H1 (cell line): ENCODE results near the gene FRMD5. TPM values are rescaled to one million over a fixed set of nuclear protein-coding genes. Genes with fewer than 3 reads are reported as not detected.
A peak's percentile ranks its signal among the peaks of the same experiment; 100 is the strongest.

Experiments
- CEBPB ChIP-seq: IDR thresholded peaks from 2 replicates; pipeline ENCODE4 v1.6.1; 2012; ENCODE audit warnings: low read depth, low read length
- GABPA ChIP-seq: IDR thresholded peaks from 2 replicates; pipeline ENCODE4 v1.6.1; 2011; ENCODE audit warnings: mild to moderate bottlenecking, low read length, moderate library complexity, borderline replicate concordance; ENCODE audit not compliant: insufficient read depth
- KDM1A ChIP-seq: fragments of 200-600, 300-600 bp; sonication (generic); IDR thresholded peaks from 2 replicates; pipeline ENCODE4 v1.7.1; 2016; ENCODE audit warnings: mild to moderate bottlenecking, low read length, borderline replicate concordance
- MAFK ChIP-seq: IDR thresholded peaks from 2 replicates; pipeline ENCODE4 v1.6.1; 2012; ENCODE audit warnings: low read depth, mild to moderate bottlenecking, improper control_type of control experiment, low read length
- NANOG ChIP-seq: IDR thresholded peaks from 2 replicates; pipeline ENCODE4 v1.6.1; 2011; ENCODE audit warnings: low read length, low read depth, mild to moderate bottlenecking, inconsistent platforms; ENCODE audit not compliant: insufficient read depth, poor library complexity, severe bottlenecking
- PHF8 ChIP-seq: fragments of 200-600 bp; sonication (generic); conservative IDR thresholded peaks from 2 replicates; pipeline ENCODE4 v1.7.1; 2012; ENCODE audit warnings: low read depth, mild to moderate bottlenecking, inconsistent platforms, low read length, moderate library complexity
- POLR2A ChIP-seq, 2 experiments: IDR thresholded peaks; 1 replicate in 1 of 2; 2 replicates in 1 of 2; pipeline ENCODE4 v1.6.1; 2011; ENCODE audit warnings: low read depth in 2 of 2, low read length in 2 of 2, mild to moderate bottlenecking in 2 of 2; ENCODE audit errors: control extremely low read depth in 1 of 2
- POLR2AphosphoS5 ChIP-seq: IDR thresholded peaks from 2 replicates; pipeline ENCODE4 v1.6.1; 2011; ENCODE audit warnings: low read depth, low read length
- RBBP5 ChIP-seq: IDR thresholded peaks from 2 replicates; pipeline ENCODE4 v1.7.1; 2012; ENCODE audit warnings: low read depth, mild to moderate bottlenecking, inconsistent platforms, low read length, moderate library complexity, borderline replicate concordance
- TBP ChIP-seq: IDR thresholded peaks from 2 replicates; pipeline ENCODE4 v1.6.1; 2011; ENCODE audit warnings: low read depth, low read length, improper control_type of control experiment
- TCF12 ChIP-seq: IDR thresholded peaks from 2 replicates; pipeline ENCODE4 v1.6.1; 2011; ENCODE audit warnings: low read depth, mild to moderate bottlenecking, low read length
- TEAD4 ChIP-seq: IDR thresholded peaks from 2 replicates; pipeline ENCODE4 v1.6.1; 2012; ENCODE audit warnings: low read depth, low read length, inconsistent platforms, mixed read lengths
- polyA plus RNA-seq, 7 experiments: library from polyadenylated mRNA; depleted of rRNA in 3 of 7; stranded (reverse) in 5 of 7; unstranded in 2 of 7; fragments of >200 nt in 5 of 7; fragments of 200-250 nt in 2 of 7; gene quantifications; 1 replicate in 5 of 7; 2 replicates in 1 of 7; 4 replicates in 1 of 7; pipeline versions ENCODE4 v1.2.1 to v1.2.3, GENCODE V29; 2011 to 2013; ENCODE audit warnings: missing spikeins in 2 of 7, mixed read lengths in 2 of 7
- total RNA-seq: library from RNA; stranded (reverse); fragmentation: NEBNext Ultra II Directional; extraction: Animal tissue kit (Norgen Biotek cat#: 25700); gene quantifications from 2 replicates; pipeline ENCODE4 v1.2.1, GENCODE V29; 2021
- TF ChIP-seq, protein P1 (sequence below): IDR thresholded peaks from 2 replicates; pipeline ENCODE4 v1.6.1; 2012; ENCODE audit warnings: inconsistent platforms

FRMD5 gene
- total and polyA plus RNA-seq, 2 of the 8 experiments (the other 6 are each of a cell fraction or from before 2014, with no cell fraction given), result 10.1 to 12.6 TPM

DNA sequence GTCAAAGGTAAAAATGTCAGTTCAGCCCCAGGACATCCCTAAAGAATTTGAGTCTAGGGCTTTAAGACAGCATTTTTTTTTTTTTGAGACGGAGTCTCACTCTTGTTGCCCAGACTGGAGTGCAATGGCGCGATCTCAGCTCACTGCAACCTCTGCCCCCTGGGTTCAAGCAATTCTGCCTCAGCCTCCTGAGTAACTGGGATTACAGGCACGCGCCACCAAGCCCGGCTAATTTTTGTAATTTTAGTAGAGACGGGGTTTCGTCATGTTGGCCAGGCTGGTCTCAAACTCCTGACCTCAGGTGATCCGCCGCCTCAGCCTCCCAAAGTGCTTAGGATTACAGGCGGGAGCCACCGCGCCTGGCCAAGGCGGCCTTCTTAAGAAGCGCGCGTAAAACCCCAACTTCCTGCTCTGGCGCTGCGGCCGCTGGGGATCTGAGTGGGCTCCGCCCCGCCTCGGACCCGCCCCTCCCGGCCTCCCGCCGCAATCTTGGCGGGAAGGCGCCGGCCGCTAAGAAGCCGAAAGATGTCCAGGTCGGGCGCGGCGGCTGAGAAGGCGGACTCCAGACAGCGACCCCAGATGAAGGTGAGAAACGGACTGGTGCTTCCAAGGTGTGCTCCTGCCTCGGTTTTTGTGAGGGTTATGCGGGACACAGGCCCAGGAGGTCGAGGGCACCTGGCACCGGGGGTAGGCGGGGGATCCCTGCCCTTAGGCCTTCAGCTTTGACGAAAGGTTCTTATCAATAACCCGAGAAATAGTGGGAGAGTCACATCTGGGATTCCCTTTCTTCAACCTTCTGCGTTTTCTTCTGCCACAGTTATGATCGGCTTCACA is 368.3 kb downstream of the FRMD5 start, which contains the start of gene WDR76 (continued):
- peak; percentile 67; the same call in 1 of the 2 replicates for TF ChIP-seq KDM1A
- no peak for TF ChIP-seq GABPA
- no peak for TF ChIP-seq MAFK
- no peak for TF ChIP-seq TEAD4
- TF ChIP-seq POLR2AphosphoS5, result 0 out of 2 replicates have a peak, but pooled peaks have one; percentile 45
- TF ChIP-seq CEBPB, result no peak
- no peak for TF ChIP-seq NANOG
- no peak for TF ChIP-seq TCF12
- peak; percentile 44; the same call in 1 of the 2 replicates for TF ChIP-seq TBP
- TF ChIP-seq PHF8, result peak; percentile 69
- peak in 1 of 2 experiments; percentile 43; a peak in 1 of 3 replicates for TF ChIP-seq POLR2A (IDR thresholded peaks at IDR 0.05; ENCODE audit: control extremely low read depth in 1 of 2, low read depth in 2 of 2, low read length in 2 of 2)
- TF ChIP-seq, protein P1, sequence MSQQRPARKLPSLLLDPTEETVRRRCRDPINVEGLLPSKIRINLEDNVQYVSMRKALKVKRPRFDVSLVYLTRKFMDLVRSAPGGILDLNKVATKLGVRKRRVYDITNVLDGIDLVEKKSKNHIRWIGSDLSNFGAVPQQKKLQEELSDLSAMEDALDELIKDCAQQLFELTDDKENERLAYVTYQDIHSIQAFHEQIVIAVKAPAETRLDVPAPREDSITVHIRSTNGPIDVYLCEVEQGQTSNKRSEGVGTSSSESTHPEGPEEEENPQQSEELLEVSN, result peak; percentile 96
- TF ChIP-seq RBBP5, result peak; percentile 56; the same call in 1 of the 2 replicates
